ENCODE results near the gene TMEM203.
A peak's percentile ranks its signal among the peaks of the same experiment; 100 is the strongest.

Gene TMEM203

GRCh38 chr9:137194388-137194787 lies 11.1 kb downstream of the TMEM203 start:
- DNase-seq (ENCODE audit: low spot score) = no peak

DNA sequence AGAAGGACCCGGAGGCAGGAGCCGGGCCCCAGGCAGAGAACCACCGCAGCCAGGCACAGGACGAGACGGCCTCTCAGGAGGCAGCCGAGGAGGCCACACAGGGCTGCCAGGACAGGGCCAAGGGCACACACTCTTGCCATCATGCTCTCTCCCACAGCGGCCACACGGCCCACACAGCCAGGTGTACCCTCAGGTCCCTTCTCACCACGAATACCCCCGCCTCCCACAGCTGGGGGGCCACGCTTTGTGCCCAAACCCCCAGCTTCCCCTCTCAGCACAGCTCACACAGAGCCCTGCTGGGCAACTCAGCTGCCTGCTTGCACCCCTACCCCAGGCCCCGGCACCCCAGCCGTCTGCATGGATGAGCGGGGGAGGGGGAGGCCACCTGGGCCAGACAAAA lies 11.7 kb downstream of the TMEM203 start:
- no peak for DNase-seq (ENCODE audit: low spot score)

- DNase-seq (ENCODE audit: low spot score) = no peak
Measured at GRCh38 chr9:137192859-137193258, 12.6 kb downstream of the TMEM203 start.

DNA sequence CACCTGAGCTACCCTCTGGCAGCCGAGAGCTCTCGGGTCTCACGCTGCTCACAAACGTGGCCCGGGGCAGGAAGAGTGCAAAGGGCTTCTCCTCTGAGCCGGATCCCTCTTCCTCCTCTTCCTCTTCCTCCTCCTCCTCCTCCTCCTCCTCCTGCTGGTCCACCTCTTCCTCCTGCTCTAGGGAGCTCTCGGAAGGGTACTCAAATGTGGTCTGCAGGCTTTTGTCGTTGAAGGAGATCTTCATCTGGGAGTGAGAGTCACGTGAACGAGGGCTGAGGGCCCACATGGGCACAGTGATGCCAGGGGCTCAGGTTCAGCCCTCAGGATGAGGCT lies 13.0 kb downstream of the TMEM203 start:
- DNase-seq (ENCODE audit: low spot score) = no peak

GRCh38 chr9:137191691-137192447 lies 13.6 kb downstream of the TMEM203 start:
- DNase-seq (ENCODE audit: low spot score) = no peak

DNA sequence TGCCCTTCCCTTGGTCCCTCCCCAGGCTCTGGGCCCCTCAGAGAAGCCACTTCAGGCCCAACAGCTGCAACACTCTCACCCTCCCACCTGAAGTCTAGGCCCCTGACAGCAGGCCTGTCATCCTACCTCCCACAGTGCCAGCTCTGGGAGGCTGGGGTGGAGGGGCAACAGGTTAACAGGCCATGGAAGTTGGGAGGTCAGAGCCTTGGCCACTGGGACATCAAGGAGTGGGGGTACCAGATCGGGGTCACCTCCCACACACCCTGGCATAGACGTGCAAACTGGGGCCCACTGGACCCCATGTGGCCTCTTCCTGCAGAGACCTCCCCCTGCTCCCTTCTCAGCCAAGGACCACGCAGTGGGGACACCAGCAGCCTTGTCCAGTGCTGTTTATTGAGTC lies 14.2 kb downstream of the TMEM203 start:
- no peak for DNase-seq (ENCODE audit: low spot score)

- no peak for DNase-seq (ENCODE audit: low spot score)
Measured at GRCh38 chr9:137190315-137190856, 15.1 kb downstream of the TMEM203 start.

DNA sequence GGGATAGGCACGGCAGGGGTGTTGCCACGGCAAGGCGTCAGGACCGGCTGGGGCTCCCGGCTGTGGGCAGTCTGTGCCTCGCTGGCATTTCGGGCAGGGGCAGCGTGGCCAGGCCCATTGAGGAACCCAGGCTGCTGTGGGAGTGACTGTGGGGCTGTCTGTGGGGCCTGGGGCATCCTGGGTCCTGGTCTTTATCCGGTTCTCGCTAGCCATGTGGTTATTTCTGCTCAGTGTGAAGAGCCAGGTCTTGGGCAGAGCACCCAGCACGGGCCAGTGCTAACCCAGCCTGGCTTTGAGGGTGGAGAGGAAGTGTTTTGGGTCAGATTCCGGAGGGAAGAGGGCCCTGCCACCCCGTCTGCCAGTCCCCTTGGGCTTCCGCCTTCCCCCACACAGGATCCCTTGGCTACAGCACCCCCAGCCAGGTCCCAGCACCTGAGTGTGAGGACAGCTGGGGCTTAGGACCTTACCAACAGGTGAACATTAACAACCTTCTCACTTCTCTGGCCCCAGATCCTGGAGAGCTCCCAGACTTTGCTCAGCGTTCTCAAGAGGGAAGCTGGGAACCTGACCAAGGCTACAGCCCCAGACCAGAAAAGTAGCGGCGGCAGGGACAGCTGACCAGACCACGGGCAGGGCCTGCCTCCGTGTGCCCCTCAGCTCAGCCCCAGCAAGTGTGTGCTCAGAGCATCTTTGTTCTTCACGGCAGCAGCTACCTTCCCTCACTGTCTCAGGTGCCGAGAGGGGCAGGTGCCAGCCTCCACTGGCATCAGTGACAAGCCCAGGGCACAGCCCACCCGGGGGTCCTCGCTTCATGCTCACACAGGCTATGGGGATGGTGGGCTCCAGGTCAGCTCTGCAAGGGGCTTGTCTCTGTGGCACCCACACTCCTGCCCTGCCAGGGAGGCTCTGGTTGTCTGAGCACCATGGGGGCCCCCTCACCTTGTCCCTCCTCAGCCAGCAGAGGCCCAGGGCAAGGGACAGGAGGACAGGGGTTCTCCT lies 15.9 kb downstream of the TMEM203 start:
- no peak for DNase-seq (ENCODE audit: low spot score)

- DNase-seq (ENCODE audit: low spot score) = peak; percentile 97
Measured at GRCh38 chr9:137188490-137189296, 16.8 kb downstream of the TMEM203 start, which contains the start of the genes ANAPC2 and SSNA1. ANAPC2 (minus strand) TSS chr9:137188560; CDS start chr9:137188532, 28 bp downstream. SSNA1 (plus strand) TSS chr9:137188676; CDS start chr9:137188727, 51 bp downstream.

DNA sequence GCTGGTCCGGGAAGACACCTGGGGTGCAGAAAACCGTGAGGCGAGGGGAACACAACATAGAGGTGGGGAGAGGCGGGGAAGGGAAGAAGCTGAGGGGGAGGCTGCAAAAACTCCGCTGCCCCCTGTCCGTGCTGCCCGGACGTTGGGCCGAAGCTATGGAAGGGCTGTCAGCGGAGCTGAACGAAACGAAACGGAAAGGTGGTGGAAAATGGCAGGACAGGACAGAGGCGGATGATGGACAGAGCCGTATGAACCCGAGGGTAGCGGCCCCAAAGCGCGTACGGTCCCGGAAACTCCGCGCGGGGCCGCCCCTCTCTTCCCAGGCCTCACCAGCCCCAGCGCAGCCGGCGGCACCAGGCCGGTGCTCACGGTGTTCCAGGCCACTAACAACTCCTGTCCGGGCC lies 17.4 kb downstream of the TMEM203 start:
- DNase-seq (ENCODE audit: low spot score) = no peak

DNA sequence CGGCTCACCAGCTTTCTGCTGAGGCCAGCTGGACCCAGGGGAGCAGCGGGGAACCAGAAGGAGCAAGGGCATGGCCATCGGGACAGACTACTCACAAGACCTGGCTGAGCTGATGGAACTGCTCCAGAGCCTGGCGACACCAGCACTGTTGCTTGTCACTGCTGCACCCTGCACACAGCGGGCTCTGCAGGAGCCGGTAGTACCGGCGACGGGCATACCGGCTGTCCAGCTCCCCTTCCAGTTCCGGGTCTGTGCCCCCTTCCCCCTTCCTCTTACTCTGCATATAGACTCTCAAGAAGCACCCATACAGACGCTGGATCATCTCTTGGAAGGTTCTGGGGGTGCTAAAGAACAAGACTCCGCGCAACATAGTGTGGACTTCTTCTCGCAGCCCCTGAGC lies 18.1 kb downstream of the TMEM203 start:
- no peak for DNase-seq (ENCODE audit: low spot score)

- no peak for DNase-seq (ENCODE audit: low spot score)
Measured at GRCh38 chr9:137186385-137186784, 19.1 kb downstream of the TMEM203 start.

GRCh38 chr9:137185921-137186320 lies 19.5 kb downstream of the TMEM203 start:
- no peak for DNase-seq (ENCODE audit: low spot score)

GRCh38 chr9:137184881-137185660 lies 20.4 kb downstream of the TMEM203 start:
- no peak for DNase-seq (ENCODE audit: low spot score)

GRCh38 chr9:137183980-137184595 lies 21.4 kb downstream of the TMEM203 start:
- no peak for DNase-seq (ENCODE audit: low spot score)

DNA sequence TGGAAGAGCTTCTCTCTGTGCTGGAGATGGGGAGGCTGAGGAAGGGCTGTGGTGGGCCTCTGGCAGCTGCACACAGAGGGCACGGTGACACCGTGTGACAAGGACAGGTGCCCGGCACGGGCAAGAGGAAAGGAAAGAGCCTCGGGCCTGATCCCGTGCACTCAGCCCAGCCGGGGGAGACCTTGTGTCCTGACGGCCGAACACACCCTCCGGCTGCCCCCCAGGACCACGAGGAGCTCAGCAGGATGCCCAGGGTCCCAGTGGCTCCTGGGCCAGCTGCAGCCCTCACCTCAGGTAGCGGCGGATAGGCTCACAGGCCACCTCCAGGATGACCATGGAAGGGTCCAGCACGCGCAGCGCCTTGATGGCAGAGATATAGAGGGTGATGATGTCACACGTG lies 22.6 kb downstream of the TMEM203 start:
- no peak for DNase-seq (ENCODE audit: low spot score)

- DNase-seq (ENCODE audit: low spot score) = no peak
Measured at GRCh38 chr9:137181680-137182079, 23.8 kb downstream of the TMEM203 start.

GRCh38 chr9:137180491-137180890 lies 25.0 kb downstream of the TMEM203 start:
- DNase-seq (ENCODE audit: low spot score) = no peak

- no peak for DNase-seq (ENCODE audit: low spot score)
Measured at GRCh38 chr9:137179761-137180160, 25.7 kb downstream of the TMEM203 start.

GRCh38 chr9:137178939-137179630 lies 26.4 kb downstream of the TMEM203 start:
- no peak for DNase-seq (ENCODE audit: low spot score)

All from HuH-7 (cell line).